ENCODE measurements around the gene MINDY2.
A peak's percentile ranks its signal among the peaks of the same experiment; 100 is the strongest.
"Not testable (repeated sequence)": the region's sequence is repeated elsewhere in the genome, so short reads cannot be mapped to it uniquely, and the experiment has no call there.

Gene MINDY2

DNA sequence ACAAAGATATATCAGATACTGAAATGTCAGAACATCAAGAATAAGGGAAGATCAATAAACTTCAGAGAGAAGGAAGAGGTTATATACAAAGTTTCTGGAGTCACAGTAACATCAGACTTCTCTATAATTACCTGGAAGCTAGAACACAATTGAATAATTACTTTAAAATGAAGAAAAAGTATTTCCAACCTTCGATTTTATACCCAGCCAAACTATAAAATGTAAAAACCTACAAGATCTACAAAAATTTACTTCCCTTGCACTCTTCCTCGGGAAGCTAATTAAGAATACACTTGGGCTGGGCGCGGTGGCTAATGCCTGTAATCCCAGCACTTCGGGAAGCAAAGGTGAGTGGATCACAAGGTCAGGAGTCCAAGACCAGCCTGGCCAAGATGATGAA, 6.6 kb upstream of the MINDY2 start:
- no peaks in the 10 kb centered on the region for H3K36me3 ChIP-seq (replicated peaks; ENCODE audit: low read depth, low read length)
- H3K4me3 ChIP-seq (ENCODE audit: low read length): no peak overlapping the region
- no peak overlapping the region for H3K27ac ChIP-seq (ENCODE audit: low read length)
- H2AFZ ChIP-seq (ENCODE audit: low read depth, low read length): no peak overlapping the region
- H3K4me1 ChIP-seq (ENCODE audit: low read length): 0 out of 2 replicates have a peak, but pooled peaks cover 4% of the 10 kb centered on the region
- H3K27me3 ChIP-seq (ENCODE audit: low read depth, low read length): no peaks in the 10 kb centered on the region
- no peaks in the 10 kb centered on the region for H3K79me2 ChIP-seq (ENCODE audit: low read length)
- peaks cover 5% of the 10 kb centered on the region; the same call in 1 of the 2 replicates for H3K9me3 ChIP-seq (ENCODE audit: insufficient read depth, low read length)
- TF ChIP-seq, protein P1, sequence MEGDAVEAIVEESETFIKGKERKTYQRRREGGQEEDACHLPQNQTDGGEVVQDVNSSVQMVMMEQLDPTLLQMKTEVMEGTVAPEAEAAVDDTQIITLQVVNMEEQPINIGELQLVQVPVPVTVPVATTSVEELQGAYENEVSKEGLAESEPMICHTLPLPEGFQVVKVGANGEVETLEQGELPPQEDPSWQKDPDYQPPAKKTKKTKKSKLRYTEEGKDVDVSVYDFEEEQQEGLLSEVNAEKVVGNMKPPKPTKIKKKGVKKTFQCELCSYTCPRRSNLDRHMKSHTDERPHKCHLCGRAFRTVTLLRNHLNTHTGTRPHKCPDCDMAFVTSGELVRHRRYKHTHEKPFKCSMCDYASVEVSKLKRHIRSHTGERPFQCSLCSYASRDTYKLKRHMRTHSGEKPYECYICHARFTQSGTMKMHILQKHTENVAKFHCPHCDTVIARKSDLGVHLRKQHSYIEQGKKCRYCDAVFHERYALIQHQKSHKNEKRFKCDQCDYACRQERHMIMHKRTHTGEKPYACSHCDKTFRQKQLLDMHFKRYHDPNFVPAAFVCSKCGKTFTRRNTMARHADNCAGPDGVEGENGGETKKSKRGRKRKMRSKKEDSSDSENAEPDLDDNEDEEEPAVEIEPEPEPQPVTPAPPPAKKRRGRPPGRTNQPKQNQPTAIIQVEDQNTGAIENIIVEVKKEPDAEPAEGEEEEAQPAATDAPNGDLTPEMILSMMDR (IDR thresholded peaks at IDR 0.05; ENCODE audit: low read depth, low read length): no peak
- no peak for TF ChIP-seq EZH2phosphoT487 (IDR thresholded peaks at IDR 0.05; ENCODE audit: low read depth)
- no peak overlapping the region for H3K4me2 ChIP-seq (ENCODE audit: low read length)
- H4K20me1 ChIP-seq (ENCODE audit: insufficient read depth, low read length): no peaks in the 10 kb centered on the region
- no peak overlapping the region for H3K9ac ChIP-seq (ENCODE audit: low read length)

DNA sequence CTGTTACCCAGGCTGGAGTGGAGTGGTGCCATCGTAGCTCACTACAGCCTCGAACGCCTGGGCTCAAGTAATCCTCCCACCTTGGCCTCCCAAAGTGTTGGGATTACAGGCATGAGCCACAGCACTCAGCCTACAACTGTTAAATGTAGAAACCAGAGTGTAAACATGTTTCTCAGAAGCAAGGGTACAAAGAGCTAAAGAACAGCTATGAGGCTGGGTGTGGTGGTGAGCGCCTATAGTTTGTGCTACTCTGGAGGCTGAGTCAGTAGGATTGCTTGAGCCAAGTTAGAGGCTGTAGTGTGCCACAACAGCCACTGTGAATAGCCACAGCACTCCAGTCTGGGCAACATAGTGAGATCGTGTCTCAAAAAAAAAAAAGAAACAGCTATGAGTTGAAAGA, 4.8 kb upstream of the MINDY2 start:
- TF ChIP-seq, protein P1 (IDR thresholded peaks at IDR 0.05; ENCODE audit: low read depth, low read length): no peak
- TF ChIP-seq EZH2phosphoT487 (IDR thresholded peaks at IDR 0.05; ENCODE audit: low read depth): no peak
- H3K9ac ChIP-seq (ENCODE audit: low read length): no peak overlapping the region
- H3K27me3 ChIP-seq (ENCODE audit: low read depth, low read length): no peaks in the 10 kb centered on the region
- no peaks in the 10 kb centered on the region for H3K36me3 ChIP-seq (replicated peaks; ENCODE audit: low read depth, low read length)
- no peaks in the 10 kb centered on the region for H4K20me1 ChIP-seq (ENCODE audit: insufficient read depth, low read length)
- no peak overlapping the region for H3K4me2 ChIP-seq (ENCODE audit: low read length)
- H3K4me3 ChIP-seq (ENCODE audit: low read length): no peak overlapping the region
- no peak overlapping the region for H2AFZ ChIP-seq (ENCODE audit: low read depth, low read length)
- H3K4me1 ChIP-seq (ENCODE audit: low read length): peaks cover 5% of the 10 kb centered on the region; the same call in 1 of the 2 replicates
- H3K79me2 ChIP-seq (ENCODE audit: low read length): no peaks in the 10 kb centered on the region
- peaks cover 5% of the 10 kb centered on the region; the same call in 1 of the 2 replicates for H3K9me3 ChIP-seq (ENCODE audit: insufficient read depth, low read length)
- H3K27ac ChIP-seq (ENCODE audit: low read length): no peak overlapping the region

DNA sequence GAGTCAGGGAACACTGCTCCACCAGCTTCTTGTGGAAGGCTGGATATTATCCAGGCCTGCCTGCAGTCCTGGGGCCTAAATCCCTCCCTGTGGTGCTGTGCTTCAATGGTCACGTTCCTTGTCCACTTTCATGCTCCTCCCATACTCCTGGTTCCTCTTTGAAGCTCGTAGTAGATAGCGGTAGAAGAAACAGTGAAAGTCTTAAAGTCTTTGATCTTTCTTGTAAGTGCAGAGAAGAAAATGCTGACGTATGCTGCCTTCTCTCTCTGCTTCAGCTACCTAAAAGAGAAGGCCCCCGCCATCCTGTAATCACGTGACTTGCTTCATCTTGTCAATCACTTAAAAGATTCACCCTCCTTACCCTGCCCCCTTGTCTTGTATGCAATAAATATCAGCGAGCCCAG, 2.5 kb upstream of the MINDY2 start:
- H3K9me3 ChIP-seq (ENCODE audit: insufficient read depth, low read length); H3K4me2 ChIP-seq (ENCODE audit: low read length); H3K36me3 ChIP-seq (replicated peaks; ENCODE audit: low read depth, low read length); H3K9ac ChIP-seq (ENCODE audit: low read length); H4K20me1 ChIP-seq (ENCODE audit: insufficient read depth, low read length); H3K27ac ChIP-seq (ENCODE audit: low read length); H3K27me3 ChIP-seq (ENCODE audit: low read depth, low read length); H3K4me3 ChIP-seq (ENCODE audit: low read length); H3K79me2 ChIP-seq (ENCODE audit: low read length); H2AFZ ChIP-seq (ENCODE audit: low read depth, low read length): not testable (repeated sequence)
- H3K4me1 ChIP-seq (ENCODE audit: low read length): peaks cover 13% of the 10 kb centered on the region

DNA sequence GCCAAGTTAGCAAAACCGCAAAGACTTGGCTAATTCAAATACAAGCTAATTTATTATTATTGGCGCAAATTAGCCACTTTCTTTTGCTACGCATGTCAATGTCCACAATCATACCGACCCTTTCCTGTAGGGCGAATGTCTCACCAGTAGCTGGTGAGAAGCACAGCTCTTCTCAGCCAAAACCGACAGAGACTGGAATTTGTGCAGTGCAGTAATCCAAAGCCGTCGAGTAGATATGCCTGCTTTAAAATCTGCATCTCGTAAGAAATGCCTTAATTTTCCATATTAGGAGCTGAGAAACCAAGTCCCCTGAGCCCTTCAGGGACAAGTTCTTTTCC, 614 bp upstream of the MINDY2 start:
- peaks cover 13% of the 10 kb centered on the region for H3K4me1 ChIP-seq (ENCODE audit: low read length)
- no peaks in the 10 kb centered on the region for H3K9me3 ChIP-seq (ENCODE audit: insufficient read depth, low read length)
- peak overlapping the region; percentile 92 for H3K4me2 ChIP-seq (ENCODE audit: low read length)
- H3K79me2 ChIP-seq (ENCODE audit: low read length): no peaks in the 10 kb centered on the region
- peak overlapping the region; percentile 96 for H2AFZ ChIP-seq (ENCODE audit: low read depth, low read length)
- no peaks in the 10 kb centered on the region for H4K20me1 ChIP-seq (ENCODE audit: insufficient read depth, low read length)
- H3K9ac ChIP-seq (ENCODE audit: low read length): peak overlapping the region; percentile 75
- H3K27me3 ChIP-seq (ENCODE audit: low read depth, low read length): no peaks in the 10 kb centered on the region
- peak overlapping the region; percentile 80 for H3K4me3 ChIP-seq (ENCODE audit: low read length)
- TF ChIP-seq, protein P1 (IDR thresholded peaks at IDR 0.05; ENCODE audit: low read depth, low read length): no peak
- TF ChIP-seq EZH2phosphoT487 (IDR thresholded peaks at IDR 0.05; ENCODE audit: low read depth): no peak
- H3K36me3 ChIP-seq (replicated peaks; ENCODE audit: low read depth, low read length): no peaks in the 10 kb centered on the region
- H3K27ac ChIP-seq (ENCODE audit: low read length): peak overlapping the region; percentile 42

Measured in OCI-LY3 (cell line).